ENCODE measurements around the gene DNAJC3. TPM values are rescaled to one million over a fixed set of nuclear protein-coding genes. Genes with fewer than 3 reads are reported as not detected.

DNAJC3 gene
- total and polyA plus RNA-seq, 2 donors from 2014 or later, result 20.1 to 65.9 TPM

- Histone ChIP-seq H3K9ac (ENCODE audit: low read length in 3 of 3) (no peak overlapping the region), H3K9me3 (ENCODE audit: control insufficient read depth in 2 of 3, insufficient read depth in 1 of 3, low read length in 3 of 3) (peaks cover 0 to 8% (median 0%) of the 10 kb centered on the region in 3 donors), H3K4me1 (ENCODE audit: control insufficient read depth in 2 of 3, insufficient read depth in 2 of 3, low read depth in 1 of 3, low read length in 3 of 3) (no peaks in the 10 kb centered on the region), H3K36me3 (ENCODE audit: control insufficient read depth in 2 of 3, insufficient read depth in 3 of 3, low read length in 3 of 3) (no peaks in the 10 kb centered on the region), H3K4me3 (ENCODE audit: low read length in 3 of 3) (no peak overlapping the region), H3K27ac (ENCODE audit: low read depth in 2 of 2, low read length in 2 of 2) (no peak overlapping the region), H3K27me3 (ENCODE audit: control insufficient read depth, insufficient read depth, low read length) (no peaks in the 10 kb centered on the region)
- intact Hi-C loops (cut with DNase I), result no loop called here
- FAIRE-seq, result no peak
- no peak for DNase-seq
- TF ChIP-seq CTCF (IDR thresholded peaks at IDR 0.05; ENCODE audit: borderline replicate concordance, extremely low read depth, insufficient read depth), result no peak
Observed at GRCh38 chr13:95801825-95802224, 124.9 kb downstream of the DNAJC3 start.

DNA sequence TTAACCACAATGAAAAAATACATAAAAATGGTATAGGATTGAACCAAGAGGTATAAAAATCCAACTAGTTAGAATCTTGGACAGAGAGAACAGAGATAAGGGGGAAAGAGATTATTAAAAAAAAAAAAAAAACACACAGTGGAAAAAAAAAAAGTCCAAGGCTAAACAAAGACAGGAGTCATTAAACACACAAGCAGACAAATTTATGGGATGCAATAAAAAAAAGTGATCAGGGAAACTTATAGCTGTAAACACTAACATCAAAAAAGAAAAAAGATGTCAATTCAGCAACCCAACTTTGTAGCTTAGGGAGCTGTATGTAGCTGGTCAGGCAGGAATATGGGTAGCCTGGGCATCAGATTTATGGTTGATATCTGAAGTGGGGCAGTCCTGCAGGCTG lies 129.0 kb downstream of the DNAJC3 start:
- peak in 2 of 5 donors; percentile 47 to 66 for DNase-seq
- no peak for TF ChIP-seq CTCF (IDR thresholded peaks at IDR 0.05; ENCODE audit: borderline replicate concordance, extremely low read depth, insufficient read depth)
- Histone ChIP-seq H3K36me3 (ENCODE audit: control insufficient read depth in 2 of 3, insufficient read depth in 3 of 3, low read length in 3 of 3) (no peaks in the 10 kb centered on the region), H3K9ac (ENCODE audit: low read length in 3 of 3) (no peak overlapping the region), H3K4me1 (ENCODE audit: control insufficient read depth in 2 of 3, insufficient read depth in 2 of 3, low read depth in 1 of 3, low read length in 3 of 3) (no peaks in the 10 kb centered on the region), H3K27ac (ENCODE audit: low read depth in 2 of 2, low read length in 2 of 2) (no peak overlapping the region), H3K4me3 (ENCODE audit: low read length in 3 of 3) (no peak overlapping the region), H3K9me3 (ENCODE audit: control insufficient read depth in 2 of 3, insufficient read depth in 1 of 3, low read length in 3 of 3) (peaks cover 0 to 13% (median 0%) of the 10 kb centered on the region in 3 donors), H3K27me3 (ENCODE audit: control insufficient read depth, insufficient read depth, low read length) (no peaks in the 10 kb centered on the region)
- no peak for FAIRE-seq
- intact Hi-C loops (cut with DNase I), result no loop called here

- intact Hi-C loops (cut with DNase I), result no loop called here
- H3K9ac ChIP-seq (ENCODE audit: low read length in 3 of 3), result no peak overlapping the region
- H3K9me3 ChIP-seq (ENCODE audit: control insufficient read depth in 2 of 3, insufficient read depth in 1 of 3, low read length in 3 of 3), result peaks cover 0 to 23% (median 2%) of the 10 kb centered on the region in 3 donors
- FAIRE-seq (no peak), DNase-seq (no peak)
- no peak overlapping the region for H3K4me3 ChIP-seq (ENCODE audit: low read length in 3 of 3)
- H3K36me3 ChIP-seq (ENCODE audit: control insufficient read depth in 2 of 3, insufficient read depth in 3 of 3, low read length in 3 of 3), result no peaks in the 10 kb centered on the region
- TF ChIP-seq CTCF (IDR thresholded peaks at IDR 0.05; ENCODE audit: borderline replicate concordance, extremely low read depth, insufficient read depth), result no peak
- H3K4me1 ChIP-seq (ENCODE audit: control insufficient read depth in 2 of 3, insufficient read depth in 2 of 3, low read depth in 1 of 3, low read length in 3 of 3), result no peaks in the 10 kb centered on the region
- no peaks in the 10 kb centered on the region for H3K27me3 ChIP-seq (ENCODE audit: control insufficient read depth, insufficient read depth, low read length)
- no peak overlapping the region for H3K27ac ChIP-seq (ENCODE audit: low read depth in 2 of 2, low read length in 2 of 2)
Observed at GRCh38 chr13:95809429-95809828, 132.5 kb downstream of the DNAJC3 start.

DNA sequence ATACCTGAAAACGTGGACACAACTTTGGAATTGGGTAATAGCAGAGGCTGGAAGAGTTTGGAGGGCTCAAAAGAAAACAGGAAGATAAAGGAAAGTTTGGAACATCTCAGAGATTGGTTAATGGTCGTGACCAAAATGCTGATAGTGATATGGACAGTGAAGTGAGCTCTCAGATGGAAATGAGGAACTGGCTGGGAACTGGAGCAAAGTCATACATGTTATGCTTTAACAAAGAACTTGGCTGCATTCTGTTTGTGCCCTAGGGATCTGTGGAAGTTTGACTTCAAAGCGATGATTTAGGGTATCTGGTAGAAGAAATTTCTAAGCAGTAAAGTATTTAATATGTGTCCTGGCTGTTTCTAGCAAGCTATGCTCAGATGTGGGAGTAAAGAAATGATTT lies 136.2 kb downstream of the DNAJC3 start:
- Histone ChIP-seq H3K9ac (ENCODE audit: low read length in 3 of 3) (no peak overlapping the region), H3K9me3 (ENCODE audit: control insufficient read depth in 2 of 3, insufficient read depth in 1 of 3, low read length in 3 of 3) (peaks cover 0 to 15% (median 2%) of the 10 kb centered on the region in 3 donors), H3K4me1 (ENCODE audit: control insufficient read depth in 2 of 3, insufficient read depth in 2 of 3, low read depth in 1 of 3, low read length in 3 of 3) (no peaks in the 10 kb centered on the region), H3K27ac (ENCODE audit: low read depth in 2 of 2, low read length in 2 of 2) (no peak overlapping the region), H3K4me3 (ENCODE audit: low read length in 3 of 3) (no peak overlapping the region), H3K27me3 (ENCODE audit: control insufficient read depth, insufficient read depth, low read length) (no peaks in the 10 kb centered on the region), H3K36me3 (ENCODE audit: control insufficient read depth in 2 of 3, insufficient read depth in 3 of 3, low read length in 3 of 3) (no peaks in the 10 kb centered on the region)
- no peak for DNase-seq
- intact Hi-C loops (cut with DNase I), result no loop called here
- FAIRE-seq, result no peak
- no peak for TF ChIP-seq CTCF (IDR thresholded peaks at IDR 0.05; ENCODE audit: borderline replicate concordance, extremely low read depth, insufficient read depth)

Measured in kidney (tissue), 14 donors.